ENCODE results near the gene THSD4. TPM values are rescaled to one million over a fixed set of nuclear protein-coding genes. Genes with fewer than 3 reads are reported as not detected.

THSD4 gene
- total RNA-seq, 1 donor from 2014 or later = 2.5 TPM

GRCh38 chr15:71815301-71815700 is 700.0 kb downstream of the THSD4 start:
- H2AFZ ChIP-seq (ENCODE audit: low read depth, low read length) = no peak overlapping the region
- no peak overlapping the region for H3K4me3 Mint-ChIP-seq (ENCODE audit: unreplicated experiment)
- no peak for FAIRE-seq
- no peaks in the 10 kb centered on the region for H3K79me2 ChIP-seq (ENCODE audit: insufficient read depth, low read length)
- TF ChIP-seq EZH2 (IDR thresholded peaks at IDR 0.05; ENCODE audit: insufficient read depth, low read length) (no peak), CTCF (IDR thresholded peaks at IDR 0.05; ENCODE audit: insufficient read depth, low read depth, low read length) (no peak)
- no peak overlapping the region for H3K27ac ChIP-seq (ENCODE audit: low read depth, low read length)
- no peaks in the 10 kb centered on the region for H4K20me1 ChIP-seq (ENCODE audit: insufficient read depth, low read length)
- peaks cover 14% of the 10 kb centered on the region for H3K9me3 ChIP-seq (ENCODE audit: insufficient read depth, low read depth, low read length)
- no peaks in the 10 kb centered on the region for H3K4me1 ChIP-seq (ENCODE audit: insufficient read depth, low read length)
- peaks cover 24% of the 10 kb centered on the region for H3K9me3 Mint-ChIP-seq (ENCODE audit: unreplicated experiment)
- H3K36me3 Mint-ChIP-seq (ENCODE audit: low read depth, unreplicated experiment) = peaks cover 7% of the 10 kb centered on the region
- H3K27me3 ChIP-seq (ENCODE audit: insufficient read depth, low read length) = no peaks in the 10 kb centered on the region
- no peak overlapping the region for H3K9ac ChIP-seq (ENCODE audit: low read length)
- no peak for DNase-seq (ENCODE audit: low read depth)
- H3K27me3 Mint-ChIP-seq (ENCODE audit: low read depth, unreplicated experiment) = peaks cover 11% of the 10 kb centered on the region
- H3K4me1 Mint-ChIP-seq (ENCODE audit: low read depth, unreplicated experiment) = no peaks in the 10 kb centered on the region
- no peak overlapping the region for H3K4me3 ChIP-seq (ENCODE audit: insufficient read depth, low read depth, low read length)
- no peak overlapping the region for H3K4me2 ChIP-seq (ENCODE audit: low read length)
- H3K27ac Mint-ChIP-seq (ENCODE audit: unreplicated experiment) = no peak overlapping the region
- H3K36me3 ChIP-seq (ENCODE audit: insufficient read depth, low read length) = no peaks in the 10 kb centered on the region

GRCh38 chr15:71817351-71817750 is 702.1 kb downstream of the THSD4 start:
- no peaks in the 10 kb centered on the region for H3K4me1 ChIP-seq (ENCODE audit: insufficient read depth, low read length)
- peaks cover 17% of the 10 kb centered on the region for H3K36me3 Mint-ChIP-seq (ENCODE audit: low read depth, unreplicated experiment)
- H3K4me3 Mint-ChIP-seq (ENCODE audit: unreplicated experiment) = no peak overlapping the region
- no peaks in the 10 kb centered on the region for H3K36me3 ChIP-seq (ENCODE audit: insufficient read depth, low read length)
- H3K9me3 ChIP-seq (ENCODE audit: insufficient read depth, low read depth, low read length) = peaks cover 28% of the 10 kb centered on the region
- TF ChIP-seq CTCF (IDR thresholded peaks at IDR 0.05; ENCODE audit: insufficient read depth, low read depth, low read length) = no peak
- TF ChIP-seq EZH2 (IDR thresholded peaks at IDR 0.05; ENCODE audit: insufficient read depth, low read length) = no peak
- H3K4me3 ChIP-seq (ENCODE audit: insufficient read depth, low read depth, low read length) = no peak overlapping the region
- no peak for FAIRE-seq
- no peaks in the 10 kb centered on the region for H3K79me2 ChIP-seq (ENCODE audit: insufficient read depth, low read length)
- peaks cover 5% of the 10 kb centered on the region for H3K27me3 Mint-ChIP-seq (ENCODE audit: low read depth, unreplicated experiment)
- no peak overlapping the region for H3K9ac ChIP-seq (ENCODE audit: low read length)
- H3K4me1 Mint-ChIP-seq (ENCODE audit: low read depth, unreplicated experiment) = no peaks in the 10 kb centered on the region
- no peaks in the 10 kb centered on the region for H4K20me1 ChIP-seq (ENCODE audit: insufficient read depth, low read length)
- no peak overlapping the region for H3K27ac Mint-ChIP-seq (ENCODE audit: unreplicated experiment)
- no peak overlapping the region for H2AFZ ChIP-seq (ENCODE audit: low read depth, low read length)
- no peak overlapping the region for H3K4me2 ChIP-seq (ENCODE audit: low read length)
- no peak for DNase-seq (ENCODE audit: low read depth)
- H3K27me3 ChIP-seq (ENCODE audit: insufficient read depth, low read length) = no peaks in the 10 kb centered on the region
- no peak overlapping the region for H3K27ac ChIP-seq (ENCODE audit: low read depth, low read length)
- peaks cover 41% of the 10 kb centered on the region for H3K9me3 Mint-ChIP-seq (ENCODE audit: unreplicated experiment)

GRCh38 chr15:71820127-71820526 is 704.9 kb downstream of the THSD4 start:
- Histone ChIP-seq H3K4me1 (ENCODE audit: insufficient read depth, low read length) (no peaks in the 10 kb centered on the region), H3K27me3 (ENCODE audit: insufficient read depth, low read length) (no peaks in the 10 kb centered on the region), H3K9ac (ENCODE audit: low read length) (no peak overlapping the region), H3K36me3 (ENCODE audit: insufficient read depth, low read length) (no peaks in the 10 kb centered on the region), H3K4me2 (ENCODE audit: low read length) (no peak overlapping the region), H3K79me2 (ENCODE audit: insufficient read depth, low read length) (no peaks in the 10 kb centered on the region), H2AFZ (ENCODE audit: low read depth, low read length) (no peak overlapping the region), H3K9me3 (ENCODE audit: insufficient read depth, low read depth, low read length) (peaks cover 28% of the 10 kb centered on the region), H3K4me3 (ENCODE audit: insufficient read depth, low read depth, low read length) (no peak overlapping the region), H3K27ac (ENCODE audit: low read depth, low read length) (no peak overlapping the region), H4K20me1 (ENCODE audit: insufficient read depth, low read length) (no peaks in the 10 kb centered on the region)
- Mint-ChIP-seq H3K4me3 (ENCODE audit: unreplicated experiment) (no peak overlapping the region), H3K36me3 (ENCODE audit: low read depth, unreplicated experiment) (peaks cover 35% of the 10 kb centered on the region), H3K27me3 (ENCODE audit: low read depth, unreplicated experiment) (no peaks in the 10 kb centered on the region), H3K4me1 (ENCODE audit: low read depth, unreplicated experiment) (no peaks in the 10 kb centered on the region), H3K27ac (ENCODE audit: unreplicated experiment) (no peak overlapping the region), H3K9me3 (ENCODE audit: unreplicated experiment) (peaks cover 49% of the 10 kb centered on the region)
- TF ChIP-seq EZH2 (IDR thresholded peaks at IDR 0.05; ENCODE audit: insufficient read depth, low read length) (no peak), CTCF (IDR thresholded peaks at IDR 0.05; ENCODE audit: insufficient read depth, low read depth, low read length) (no peak)
- FAIRE-seq (no peak), DNase-seq (ENCODE audit: low read depth) (no peak)
